ENCODE results near the gene NHERF1.

DNA sequence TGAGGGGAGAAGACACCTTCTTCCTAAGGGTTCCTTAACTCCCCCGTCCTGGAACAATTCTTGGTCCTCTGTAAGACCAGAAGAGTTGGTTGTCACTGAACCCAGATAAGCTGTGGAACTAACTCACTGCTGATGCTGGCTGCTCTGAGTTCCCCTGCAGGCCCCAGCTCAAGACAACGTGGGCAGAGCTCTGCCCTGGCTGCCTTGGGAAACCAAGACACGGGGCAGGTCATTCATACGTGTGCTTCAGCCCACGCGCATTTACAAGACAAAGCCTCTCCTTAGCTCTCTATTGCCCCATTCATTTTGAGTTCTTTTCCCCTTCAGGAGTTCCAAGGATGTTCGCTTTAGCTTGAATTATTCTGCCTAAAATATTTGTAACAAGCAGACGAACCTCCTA is 31.1 kb downstream of the NHERF1 start:
- TF ChIP-seq EZH2 (IDR thresholded peaks at IDR 0.05; ENCODE audit: low read length) = no peak
- TF ChIP-seq, protein P1, sequence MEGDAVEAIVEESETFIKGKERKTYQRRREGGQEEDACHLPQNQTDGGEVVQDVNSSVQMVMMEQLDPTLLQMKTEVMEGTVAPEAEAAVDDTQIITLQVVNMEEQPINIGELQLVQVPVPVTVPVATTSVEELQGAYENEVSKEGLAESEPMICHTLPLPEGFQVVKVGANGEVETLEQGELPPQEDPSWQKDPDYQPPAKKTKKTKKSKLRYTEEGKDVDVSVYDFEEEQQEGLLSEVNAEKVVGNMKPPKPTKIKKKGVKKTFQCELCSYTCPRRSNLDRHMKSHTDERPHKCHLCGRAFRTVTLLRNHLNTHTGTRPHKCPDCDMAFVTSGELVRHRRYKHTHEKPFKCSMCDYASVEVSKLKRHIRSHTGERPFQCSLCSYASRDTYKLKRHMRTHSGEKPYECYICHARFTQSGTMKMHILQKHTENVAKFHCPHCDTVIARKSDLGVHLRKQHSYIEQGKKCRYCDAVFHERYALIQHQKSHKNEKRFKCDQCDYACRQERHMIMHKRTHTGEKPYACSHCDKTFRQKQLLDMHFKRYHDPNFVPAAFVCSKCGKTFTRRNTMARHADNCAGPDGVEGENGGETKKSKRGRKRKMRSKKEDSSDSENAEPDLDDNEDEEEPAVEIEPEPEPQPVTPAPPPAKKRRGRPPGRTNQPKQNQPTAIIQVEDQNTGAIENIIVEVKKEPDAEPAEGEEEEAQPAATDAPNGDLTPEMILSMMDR (optimal IDR thresholded peaks at IDR 0.05 in 1 of 3, IDR thresholded peaks at IDR 0.05 in 1 of 3, conservative IDR thresholded peaks at IDR 0.05 in 1 of 3; ENCODE audit: extremely low read depth in 1 of 3, insufficient read depth in 2 of 3, low read length in 3 of 3) = no peak
